Occipital lobe (tissue), 2 donors: ENCODE data around the gene FN1. TPM values are rescaled to one million over a fixed set of nuclear protein-coding genes. Genes with fewer than 3 reads are reported as not detected.

Experiments used
- DNase-seq: peaks from one replicate; lab custom pipeline; 2025; lab: John Stamatoyannopoulos, UW
- total RNA-seq: library from RNA; depleted of rRNA; stranded (reverse); fragments of >200 nt; gene quantifications from one replicate; pipeline ENCODE4 v1.2.3, GENCODE V29; 2014

The FN1 gene
- total RNA-seq, 1 donor from 2014 or later, result 85.5 TPM

GRCh38 chr2:215441560-215442400 lies 5.9 kb upstream of the FN1 start:
- no peak for DNase-seq

DNA sequence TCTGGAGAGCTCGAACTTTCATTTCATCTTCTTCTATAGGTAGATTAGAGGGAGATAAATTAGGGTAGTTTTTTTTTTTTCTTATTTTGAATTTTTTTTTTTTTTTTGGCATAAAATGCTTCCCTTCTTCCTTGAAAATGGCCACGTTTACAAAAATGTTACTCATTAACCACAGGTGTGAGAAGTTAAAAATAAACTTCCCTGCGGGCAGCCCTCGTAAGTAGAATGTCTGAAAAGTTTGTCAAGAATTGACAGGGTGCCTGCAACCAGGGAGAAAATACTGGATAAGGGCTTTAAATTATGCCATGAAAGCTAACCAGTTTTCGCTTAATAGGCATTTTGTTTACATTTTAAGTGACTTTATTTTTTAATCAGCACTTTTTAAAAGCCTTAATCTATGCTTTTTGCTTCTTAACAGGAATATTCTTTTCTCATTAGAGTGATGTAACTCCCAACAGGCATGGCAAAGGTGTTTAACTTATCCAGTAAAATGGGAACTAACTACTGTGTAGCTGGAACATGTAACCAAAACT lies 4.2 kb upstream of the FN1 start:
- no peak for DNase-seq

DNA sequence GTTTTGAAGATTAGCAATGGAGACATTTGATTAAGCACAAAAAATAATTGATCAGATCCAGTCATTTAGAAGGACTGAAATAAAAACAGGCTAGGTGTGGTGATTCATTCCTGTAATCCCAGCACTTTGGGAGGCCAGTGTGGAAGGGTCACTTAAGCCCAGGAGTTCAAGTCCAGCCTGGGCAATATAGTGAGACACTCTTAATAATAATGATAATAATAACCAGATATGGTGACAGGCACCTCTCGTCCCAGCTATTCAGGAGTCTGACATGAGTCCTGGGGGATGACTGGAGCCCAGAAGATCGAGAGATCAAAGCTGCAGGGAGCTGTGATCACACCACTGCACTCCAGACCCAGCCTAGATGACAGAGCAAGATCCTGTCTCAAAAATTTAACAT lies 3.5 kb upstream of the FN1 start:
- no peak for DNase-seq

- no peak for DNase-seq
Measured at GRCh38 chr2:215437614-215438013, 1.7 kb upstream of the FN1 start.

GRCh38 chr2:215436705-215437565 lies 1.1 kb upstream of the FN1 start:
- no peak for DNase-seq

GRCh38 chr2:215435280-215435869 lies 493 bp downstream of the FN1 start:
- no peak for DNase-seq

- DNase-seq, result no peak
Measured at GRCh38 chr2:215434447-215435279, 1.2 kb downstream of the FN1 start.

- DNase-seq, result no peak
Measured at GRCh38 chr2:215432759-215433594, 2.9 kb downstream of the FN1 start.

- no peak for DNase-seq
Measured at GRCh38 chr2:215431778-215432758, 3.8 kb downstream of the FN1 start.

DNA sequence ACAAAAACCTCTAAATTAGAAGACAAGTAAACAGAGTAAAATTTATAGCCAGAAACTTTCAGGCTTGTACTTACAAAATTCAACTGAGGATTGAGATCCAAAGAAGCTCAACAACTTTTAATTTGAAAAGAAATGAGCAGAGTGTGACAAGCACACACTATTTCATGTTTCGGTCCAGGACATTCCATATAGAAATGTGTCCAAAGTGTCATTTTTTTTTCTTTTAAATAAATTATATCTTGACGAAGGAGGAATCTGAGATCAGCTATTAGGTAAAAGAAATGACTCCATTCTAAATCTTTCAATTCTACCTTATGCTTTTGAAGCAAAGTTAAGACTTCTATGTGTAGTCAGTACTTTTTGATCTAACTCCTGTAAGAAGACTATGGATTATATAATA lies 4.6 kb downstream of the FN1 start:
- DNase-seq, result no peak

DNA sequence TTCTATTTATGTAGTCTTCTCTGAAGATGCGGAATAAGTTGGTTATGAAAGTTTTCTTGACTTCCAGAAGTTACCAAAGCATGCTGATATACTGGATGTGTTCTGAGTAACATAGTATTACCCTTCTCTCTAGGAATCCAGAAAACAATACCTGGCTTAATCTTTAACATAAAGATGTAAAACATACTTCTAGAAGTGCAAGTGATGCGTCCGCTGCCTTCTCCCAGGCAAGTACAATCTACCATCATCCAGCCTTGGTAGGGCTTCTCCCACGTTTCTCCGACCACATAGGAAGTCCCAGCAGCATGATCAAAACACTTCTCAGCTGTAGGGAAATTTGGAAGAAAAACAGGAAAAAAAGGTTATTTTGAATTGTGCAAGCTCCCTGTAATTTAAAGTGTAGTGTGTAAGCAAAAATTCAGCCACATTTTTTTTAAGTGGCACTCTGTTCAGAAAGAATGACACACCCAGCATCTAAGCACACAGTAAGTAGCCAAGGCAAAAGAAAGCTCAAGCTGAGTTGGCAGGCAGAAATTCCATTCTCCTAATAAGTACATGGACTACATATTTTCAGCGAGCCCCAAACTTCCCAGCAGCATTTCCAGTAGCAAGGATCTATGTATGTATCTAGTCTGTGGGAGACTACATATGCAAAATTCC lies 5.2 kb downstream of the FN1 start:
- DNase-seq, result no peak

DNA sequence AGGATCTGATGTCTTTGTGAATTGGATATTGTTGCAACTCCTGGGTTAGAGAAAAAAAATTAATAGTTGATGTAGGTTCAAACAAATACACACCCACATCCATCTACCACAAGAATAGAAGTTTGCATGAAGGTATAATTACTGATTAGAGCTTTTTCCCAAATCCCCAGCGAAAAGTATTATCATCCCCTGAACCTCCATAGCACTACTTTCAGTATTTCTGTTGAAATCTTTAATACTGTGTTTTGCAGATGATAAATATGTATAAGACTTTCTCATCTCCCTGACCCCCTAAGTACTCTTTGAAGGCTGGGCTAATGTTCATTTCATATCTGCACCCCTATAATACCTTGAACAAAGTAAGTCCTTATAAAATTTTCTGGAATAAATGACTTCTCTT lies 6.4 kb downstream of the FN1 start:
- no peak for DNase-seq

DNA sequence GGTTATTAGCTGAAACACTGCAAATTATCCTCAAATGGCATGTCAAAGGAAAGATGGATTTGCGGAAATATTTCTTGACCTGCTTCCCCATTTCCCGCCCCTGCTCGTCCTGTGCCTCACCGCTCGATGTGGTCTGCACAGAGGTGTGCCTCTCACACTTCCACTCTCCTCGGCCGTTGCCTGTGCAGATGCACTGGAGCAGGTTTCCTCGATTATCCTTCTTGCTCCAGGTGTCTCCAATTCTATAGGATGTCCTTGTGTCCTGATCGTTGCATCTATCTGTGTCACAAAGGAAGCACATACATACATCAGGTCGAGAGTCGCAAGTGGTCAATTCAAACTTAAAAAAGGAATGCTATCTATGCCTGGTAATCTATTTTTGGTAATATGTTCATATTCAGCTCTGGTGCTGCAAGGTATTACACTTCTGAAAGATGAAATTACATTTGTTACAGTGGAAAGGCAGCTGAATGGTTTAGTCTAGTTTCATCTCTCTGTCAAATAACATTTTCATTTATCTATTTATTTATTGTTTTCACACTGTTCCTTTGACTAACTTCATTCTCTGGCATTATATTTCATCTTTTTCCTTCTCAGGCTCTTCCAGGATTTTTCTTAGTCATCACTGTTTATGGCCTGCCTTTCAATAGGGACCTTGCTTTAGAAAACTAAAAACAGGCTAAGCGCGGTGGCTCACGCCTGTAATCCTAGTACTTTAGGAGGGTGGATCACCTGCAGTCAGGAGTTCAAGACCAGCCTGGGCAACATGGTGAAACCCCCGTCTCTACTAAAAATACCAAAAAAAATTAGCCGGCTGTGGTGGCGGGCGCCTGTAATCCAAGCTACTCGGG lies 7.6 kb downstream of the FN1 start:
- DNase-seq, result no peak

DNA sequence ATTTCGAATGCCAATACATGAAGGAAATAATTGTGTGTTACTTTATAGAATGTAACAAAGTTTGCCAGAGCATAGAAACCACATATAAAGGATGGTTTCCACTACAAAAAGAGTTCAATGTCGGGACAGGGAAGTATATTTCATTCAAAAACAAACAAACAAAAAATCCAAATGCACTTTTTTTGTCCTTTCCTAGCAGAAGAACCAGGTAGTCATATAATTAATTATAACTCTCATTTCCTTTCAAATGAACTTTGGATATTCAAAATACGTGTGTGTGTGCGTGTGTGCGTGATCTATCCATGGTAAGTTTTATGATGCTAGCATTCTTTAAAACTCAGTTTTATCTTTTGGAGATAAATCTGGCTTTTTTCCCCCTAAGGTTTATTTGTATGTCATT lies 8.3 kb downstream of the FN1 start:
- no peak for DNase-seq

DNA sequence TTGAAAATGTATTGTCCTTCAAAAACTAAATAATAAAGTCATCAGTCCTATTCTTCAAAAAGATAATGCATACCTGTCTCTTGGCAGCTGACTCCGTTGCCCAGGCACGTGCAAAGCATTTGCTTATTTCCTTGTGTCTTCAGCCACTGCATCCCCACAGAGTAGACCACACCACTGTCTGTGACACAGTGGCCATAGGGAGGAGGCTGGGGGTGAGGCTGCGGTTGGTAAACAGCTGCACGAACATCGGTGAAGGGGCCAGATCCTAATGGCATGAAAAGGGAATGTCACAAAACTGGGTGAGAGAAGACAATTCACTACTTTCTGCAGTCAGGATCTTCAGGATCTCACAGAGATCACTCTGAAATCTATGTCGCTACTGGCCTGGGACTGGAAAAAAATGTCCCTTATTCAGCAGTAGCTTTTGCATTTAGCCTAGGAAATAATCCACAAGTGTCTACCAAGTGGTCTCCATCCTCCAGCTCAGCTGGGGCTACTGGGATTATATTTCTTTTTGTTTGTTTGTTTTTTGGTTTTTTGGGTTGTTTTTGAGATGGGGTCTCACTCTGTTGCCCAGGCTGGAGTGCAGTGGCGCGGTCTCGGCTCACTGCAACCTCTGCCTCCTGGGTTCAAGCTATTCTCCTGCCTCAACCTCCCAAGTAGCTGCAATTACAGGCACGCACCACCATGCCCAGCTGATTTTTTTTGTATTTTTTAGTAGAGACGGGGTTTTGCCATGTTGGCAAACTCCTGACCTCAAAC lies 10.7 kb downstream of the FN1 start:
- no peak for DNase-seq

GRCh38 chr2:215423928-215424540 lies 11.8 kb downstream of the FN1 start:
- no peak for DNase-seq
